Loucy (cell line): ENCODE results near the gene BAK1.

ENCODE experiments used
- H2AFZ ChIP-seq: fragments of 200-600 bp; sonication (generic); 2 replicates; pipeline ENCODE4 v1.6.0; 2016; ENCODE audit warnings: antibody characterized with exemption, mild to moderate bottlenecking, low read length, moderate library complexity
- H3F3A ChIP-seq: fragments of 200-600 bp; 2 replicates; pipeline ENCODE4 v1.6.0; 2016; ENCODE audit warnings: antibody characterized with exemption, low read depth, mild to moderate bottlenecking
- H3K27me3 ChIP-seq: fragments of 200-600 bp; sonication (generic); 2 replicates; pipeline ENCODE4 v1.6.1; 2014; ENCODE audit warnings: low read length, mild to moderate bottlenecking; ENCODE audit not compliant: insufficient read depth, poor library complexity, severe bottlenecking
- H3K36me3 ChIP-seq: fragments of 200-600 bp; sonication (generic); 2 replicates; pipeline ENCODE4 v1.6.1; 2016; ENCODE audit warnings: low read length; ENCODE audit not compliant: insufficient read depth
- H3K4me1 ChIP-seq: fragments of 200-600 bp; sonication (generic); 2 replicates; pipeline ENCODE4 v1.5.1; 2014; ENCODE audit warnings: low read length, mild to moderate bottlenecking; ENCODE audit not compliant: insufficient read depth, poor library complexity, severe bottlenecking
- H3K4me2 ChIP-seq: fragments of 200-600 bp; sonication (generic); 2 replicates; pipeline ENCODE4 v1.6.0; 2014; ENCODE audit warnings: antibody characterized with exemption, low read length, low read depth, mild to moderate bottlenecking; ENCODE audit not compliant: poor library complexity, severe bottlenecking
- H3K4me3 ChIP-seq: fragments of 200-600 bp; sonication (generic); 2 replicates; pipeline ENCODE4 v1.5.1; 2014; ENCODE audit warnings: low read length, mild to moderate bottlenecking, mixed read lengths; ENCODE audit not compliant: poor library complexity, severe bottlenecking
- H3K79me2 ChIP-seq: fragments of 200-600 bp; sonication (generic); 2 replicates; pipeline ENCODE4 v1.6.1; 2014; ENCODE audit warnings: low read length; ENCODE audit not compliant: insufficient read depth
- H3K9ac ChIP-seq: fragments of 200-600 bp; sonication (generic); 2 replicates; pipeline ENCODE4 v1.6.0; 2014; ENCODE audit warnings: mild to moderate bottlenecking, low read depth, low read length, moderate library complexity; ENCODE audit not compliant: poor library complexity, severe bottlenecking
- H3K9me2 ChIP-seq: fragments of 200-600 bp; sonication (generic); replicated peaks from 2 replicates; pipeline ENCODE4 v1.6.1; 2016; ENCODE audit warnings: low read depth, low read length, mixed read lengths
- H3K9me3 ChIP-seq: fragments of 200-600 bp; sonication (generic); 2 replicates; pipeline ENCODE4 v1.6.1; 2014; ENCODE audit warnings: mild to moderate bottlenecking, antibody characterized with exemption, low read length, low read depth; ENCODE audit not compliant: insufficient read depth
- H4K20me1 ChIP-seq: fragments of 200-600 bp; sonication (generic); 2 replicates; pipeline ENCODE4 v1.6.0; 2014; ENCODE audit warnings: antibody characterized with exemption, low read length, mild to moderate bottlenecking; ENCODE audit not compliant: insufficient read depth, poor library complexity, severe bottlenecking
- EZH2phosphoT487 ChIP-seq: fragments of 200-600 bp; IDR thresholded peaks from 2 replicates; pipeline ENCODE4 v1.6.1; 2018; ENCODE audit warnings: antibody characterized with exemption, mild to moderate bottlenecking, moderate library complexity, borderline replicate concordance
- TF ChIP-seq, protein P1 (sequence below): fragments of 200-600 bp; sonication (generic); conservative IDR thresholded peaks from 2 replicates; pipeline ENCODE4 v1.5.1; 2014; ENCODE audit warnings: mild to moderate bottlenecking, antibody characterized with exemption, low read length

The BAK1 gene

DNA sequence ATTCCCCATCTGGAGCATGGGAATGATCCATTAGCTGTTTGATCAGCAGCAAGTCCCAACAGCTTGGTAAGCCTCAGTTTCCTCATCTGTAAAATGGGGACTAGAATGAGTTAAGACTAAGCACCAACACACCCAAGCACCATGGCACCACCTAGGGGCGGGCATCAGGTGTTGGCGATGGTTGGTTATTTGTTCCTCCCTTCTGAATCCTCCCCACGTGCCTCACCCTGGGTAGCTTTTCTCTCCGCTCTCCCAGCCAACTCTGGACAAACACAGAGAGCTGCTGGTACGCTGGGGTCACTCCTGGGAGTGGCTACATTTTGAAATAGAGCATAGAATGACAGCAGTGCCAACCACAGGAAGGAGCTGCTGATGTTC, 27.7 kb upstream of the BAK1 start:
- Histone ChIP-seq H3K9ac (no peak overlapping the region), H3K4me2 (no peak overlapping the region), H4K20me1 (no peaks in the 10 kb centered on the region), H3K79me2 (no peaks in the 10 kb centered on the region), H3K9me2 (no peaks in the 10 kb centered on the region), H3K4me1 (no peaks in the 10 kb centered on the region), H3K36me3 (no peaks in the 10 kb centered on the region), H3F3A (no peaks in the 10 kb centered on the region), H3K9me3 (no peaks in the 10 kb centered on the region), H3K27me3 (no peaks in the 10 kb centered on the region), H3K4me3 (no peak overlapping the region), H2AFZ (no peak overlapping the region)
- no peak for TF ChIP-seq EZH2phosphoT487
- TF ChIP-seq, protein P1, sequence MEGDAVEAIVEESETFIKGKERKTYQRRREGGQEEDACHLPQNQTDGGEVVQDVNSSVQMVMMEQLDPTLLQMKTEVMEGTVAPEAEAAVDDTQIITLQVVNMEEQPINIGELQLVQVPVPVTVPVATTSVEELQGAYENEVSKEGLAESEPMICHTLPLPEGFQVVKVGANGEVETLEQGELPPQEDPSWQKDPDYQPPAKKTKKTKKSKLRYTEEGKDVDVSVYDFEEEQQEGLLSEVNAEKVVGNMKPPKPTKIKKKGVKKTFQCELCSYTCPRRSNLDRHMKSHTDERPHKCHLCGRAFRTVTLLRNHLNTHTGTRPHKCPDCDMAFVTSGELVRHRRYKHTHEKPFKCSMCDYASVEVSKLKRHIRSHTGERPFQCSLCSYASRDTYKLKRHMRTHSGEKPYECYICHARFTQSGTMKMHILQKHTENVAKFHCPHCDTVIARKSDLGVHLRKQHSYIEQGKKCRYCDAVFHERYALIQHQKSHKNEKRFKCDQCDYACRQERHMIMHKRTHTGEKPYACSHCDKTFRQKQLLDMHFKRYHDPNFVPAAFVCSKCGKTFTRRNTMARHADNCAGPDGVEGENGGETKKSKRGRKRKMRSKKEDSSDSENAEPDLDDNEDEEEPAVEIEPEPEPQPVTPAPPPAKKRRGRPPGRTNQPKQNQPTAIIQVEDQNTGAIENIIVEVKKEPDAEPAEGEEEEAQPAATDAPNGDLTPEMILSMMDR: peak; percentile 54

DNA sequence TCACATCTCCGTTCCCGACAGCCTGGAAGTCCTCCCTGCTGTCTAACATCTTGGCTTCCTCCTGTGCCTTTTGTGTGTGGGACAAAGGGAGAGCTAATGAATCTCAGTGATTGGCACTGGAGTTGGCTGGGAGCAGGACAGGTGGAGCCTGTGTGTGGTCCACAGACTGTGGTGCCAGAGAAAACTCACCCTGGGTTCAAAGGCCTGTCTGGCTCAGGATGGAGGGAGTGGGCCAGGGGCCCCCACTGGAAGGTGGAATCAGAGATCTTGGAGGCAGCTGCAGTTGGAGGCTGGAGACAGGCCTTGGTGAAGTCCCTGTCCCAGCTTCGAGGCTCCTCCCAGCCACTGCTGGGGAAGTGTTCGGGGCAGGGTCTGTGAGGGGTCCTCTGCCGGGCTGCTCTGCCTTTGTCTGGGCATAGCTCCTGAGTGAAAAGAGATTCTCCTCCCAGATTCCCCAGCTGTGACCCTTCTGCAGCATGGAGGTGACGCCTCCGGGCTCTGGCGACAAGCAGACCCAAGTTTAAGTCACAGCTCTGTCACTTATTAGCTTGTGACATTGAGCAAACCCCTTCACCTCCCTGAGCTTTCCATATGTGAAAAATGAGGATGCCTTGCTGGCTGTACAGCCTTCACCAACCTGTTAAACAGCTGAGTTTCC, 27.2 kb upstream of the BAK1 start:
- Histone ChIP-seq H3K9me2 (no peaks in the 10 kb centered on the region), H3K27me3 (no peaks in the 10 kb centered on the region), H3K4me3 (no peak overlapping the region), H3F3A (no peaks in the 10 kb centered on the region), H3K79me2 (no peaks in the 10 kb centered on the region), H3K9ac (no peak overlapping the region), H3K4me2 (no peak overlapping the region), H4K20me1 (no peaks in the 10 kb centered on the region), H3K9me3 (no peaks in the 10 kb centered on the region), H2AFZ (no peak overlapping the region), H3K36me3 (no peaks in the 10 kb centered on the region), H3K4me1 (no peaks in the 10 kb centered on the region)
- TF ChIP-seq, protein P1: no peak
- no peak for TF ChIP-seq EZH2phosphoT487

DNA sequence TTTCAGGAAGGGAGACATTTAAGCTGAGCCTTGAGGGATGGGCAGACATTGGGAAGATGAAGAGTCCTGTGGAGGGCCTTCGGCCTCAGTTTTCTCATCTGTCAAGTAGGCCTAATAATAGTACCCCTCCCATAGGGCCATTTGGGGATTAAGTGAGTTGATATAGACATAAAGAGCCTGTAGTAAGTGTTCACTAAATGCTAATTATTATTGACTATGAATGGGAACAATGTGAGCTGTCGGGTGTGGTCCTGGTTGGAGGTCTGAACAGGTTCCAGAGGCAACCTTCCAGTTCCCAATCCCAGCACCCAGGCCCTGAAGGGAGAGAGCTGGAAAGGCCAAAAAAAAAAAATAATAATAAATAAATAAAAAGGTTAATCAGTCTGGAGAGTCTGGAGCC, 26.6 kb upstream of the BAK1 start:
- TF ChIP-seq, protein P1: no peak
- TF ChIP-seq EZH2phosphoT487: no peak
- Histone ChIP-seq H3K4me2 (no peak overlapping the region), H3F3A (no peaks in the 10 kb centered on the region), H3K9ac (no peak overlapping the region), H3K79me2 (no peaks in the 10 kb centered on the region), H3K9me3 (no peaks in the 10 kb centered on the region), H3K9me2 (no peaks in the 10 kb centered on the region), H3K4me3 (no peak overlapping the region), H2AFZ (no peak overlapping the region), H3K4me1 (no peaks in the 10 kb centered on the region), H3K36me3 (no peaks in the 10 kb centered on the region), H3K27me3 (no peaks in the 10 kb centered on the region), H4K20me1 (no peaks in the 10 kb centered on the region)
